Measurements from ENCODE around the gene SIM2.

Gene SIM2

DNA sequence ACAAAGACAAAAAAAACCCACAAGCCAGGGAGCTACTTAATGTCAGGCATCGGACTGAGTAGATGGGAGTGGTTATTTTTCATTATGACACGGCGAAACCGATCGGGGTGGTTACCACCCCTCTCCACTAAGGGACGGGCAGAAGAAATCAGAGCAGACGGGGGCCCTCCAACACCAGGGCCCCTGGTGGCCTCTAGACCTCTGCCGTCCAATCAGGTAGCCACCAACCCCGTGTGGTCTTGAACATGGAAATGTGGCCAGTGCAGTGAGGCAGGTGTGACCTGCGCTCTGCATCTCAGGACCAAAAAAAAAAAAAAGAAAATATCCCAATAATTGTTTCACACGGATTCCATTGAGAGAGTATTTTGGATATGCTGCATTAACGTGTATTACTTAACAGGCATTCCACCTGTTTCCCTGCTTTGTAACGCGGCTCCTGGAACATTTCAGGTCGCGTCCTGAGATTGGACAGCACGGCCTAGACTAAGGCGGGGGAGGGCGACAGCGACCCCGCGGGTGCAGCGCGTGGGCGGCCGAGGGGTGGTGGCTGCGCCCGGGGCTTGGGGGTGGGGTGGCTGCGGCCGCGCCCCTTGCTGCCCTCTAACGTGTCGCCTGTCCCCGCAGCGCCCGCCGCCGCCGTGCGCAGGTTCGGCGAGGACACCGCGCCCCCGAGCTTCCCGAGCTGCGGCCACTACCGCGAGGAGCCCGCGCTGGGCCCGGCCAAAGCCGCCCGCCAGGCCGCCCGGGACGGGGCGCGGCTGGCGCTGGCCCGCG, 48.3 kb downstream of the SIM2 start:
- no peak overlapping the region for H3K4me3 ChIP-seq (ENCODE audit: low read depth, low read length)
- TF ChIP-seq, protein P1, sequence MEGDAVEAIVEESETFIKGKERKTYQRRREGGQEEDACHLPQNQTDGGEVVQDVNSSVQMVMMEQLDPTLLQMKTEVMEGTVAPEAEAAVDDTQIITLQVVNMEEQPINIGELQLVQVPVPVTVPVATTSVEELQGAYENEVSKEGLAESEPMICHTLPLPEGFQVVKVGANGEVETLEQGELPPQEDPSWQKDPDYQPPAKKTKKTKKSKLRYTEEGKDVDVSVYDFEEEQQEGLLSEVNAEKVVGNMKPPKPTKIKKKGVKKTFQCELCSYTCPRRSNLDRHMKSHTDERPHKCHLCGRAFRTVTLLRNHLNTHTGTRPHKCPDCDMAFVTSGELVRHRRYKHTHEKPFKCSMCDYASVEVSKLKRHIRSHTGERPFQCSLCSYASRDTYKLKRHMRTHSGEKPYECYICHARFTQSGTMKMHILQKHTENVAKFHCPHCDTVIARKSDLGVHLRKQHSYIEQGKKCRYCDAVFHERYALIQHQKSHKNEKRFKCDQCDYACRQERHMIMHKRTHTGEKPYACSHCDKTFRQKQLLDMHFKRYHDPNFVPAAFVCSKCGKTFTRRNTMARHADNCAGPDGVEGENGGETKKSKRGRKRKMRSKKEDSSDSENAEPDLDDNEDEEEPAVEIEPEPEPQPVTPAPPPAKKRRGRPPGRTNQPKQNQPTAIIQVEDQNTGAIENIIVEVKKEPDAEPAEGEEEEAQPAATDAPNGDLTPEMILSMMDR (IDR thresholded peaks at IDR 0.05; ENCODE audit: borderline replicate concordance, insufficient read depth, low read depth, low read length), result no peak

GRCh38 chr21:36747815-36748383, 49.0 kb downstream of the SIM2 start:
- TF ChIP-seq, protein P1 (IDR thresholded peaks at IDR 0.05; ENCODE audit: borderline replicate concordance, insufficient read depth, low read depth, low read length), result peak; percentile 44; the same call in 1 of the 2 replicates
- no peak overlapping the region for H3K4me3 ChIP-seq (ENCODE audit: low read depth, low read length)

- no peak overlapping the region for H3K4me3 ChIP-seq (ENCODE audit: low read depth, low read length)
- TF ChIP-seq, protein P1 (IDR thresholded peaks at IDR 0.05; ENCODE audit: borderline replicate concordance, insufficient read depth, low read depth, low read length), result no peak
Measured at GRCh38 chr21:36749935-36750575, 51.1 kb downstream of the SIM2 start.

DNA sequence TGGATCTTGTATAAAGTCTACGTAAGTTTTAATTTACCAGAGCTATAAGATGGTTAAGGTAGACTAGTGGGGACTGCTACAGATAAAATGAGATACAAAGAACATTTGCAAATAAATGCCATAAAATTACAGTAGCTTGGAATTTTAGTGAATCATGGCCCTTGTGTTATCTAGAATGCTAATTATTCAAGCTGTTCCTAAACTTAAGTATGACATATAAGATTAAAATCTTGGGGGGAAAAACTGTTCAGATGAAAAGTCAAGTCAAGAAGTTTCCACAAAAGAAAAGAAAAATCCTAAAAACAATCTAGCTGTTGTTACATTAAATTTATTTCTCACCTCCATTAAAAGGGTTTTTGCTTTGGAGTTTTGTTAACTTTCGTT, 51.7 kb downstream of the SIM2 start:
- no peak overlapping the region for H3K4me3 ChIP-seq (ENCODE audit: low read depth, low read length)
- TF ChIP-seq, protein P1 (IDR thresholded peaks at IDR 0.05; ENCODE audit: borderline replicate concordance, insufficient read depth, low read depth, low read length), result no peak

DNA sequence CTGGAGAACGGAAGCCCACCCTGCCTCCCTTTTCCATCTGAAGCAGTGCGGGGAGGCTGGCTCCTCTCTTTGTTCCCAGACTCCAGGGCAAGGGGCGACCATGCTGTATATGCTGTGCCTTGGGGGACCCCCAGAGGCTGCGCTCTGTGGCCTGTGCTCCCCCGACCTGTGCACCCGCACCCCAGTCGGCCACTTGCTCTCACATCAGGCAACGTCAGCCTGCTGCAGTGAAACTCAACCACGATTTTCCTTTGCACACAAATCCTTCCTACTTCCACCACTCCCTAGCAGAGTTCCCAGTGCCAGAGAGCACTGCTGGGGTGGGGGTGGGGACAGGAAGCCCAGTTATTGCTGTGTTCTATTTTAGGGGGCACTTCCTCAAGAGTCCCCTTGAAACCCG, 52.5 kb downstream of the SIM2 start:
- TF ChIP-seq, protein P1 (IDR thresholded peaks at IDR 0.05; ENCODE audit: borderline replicate concordance, insufficient read depth, low read depth, low read length), result no peak
- no peak overlapping the region for H3K4me3 ChIP-seq (ENCODE audit: low read depth, low read length)

DNA sequence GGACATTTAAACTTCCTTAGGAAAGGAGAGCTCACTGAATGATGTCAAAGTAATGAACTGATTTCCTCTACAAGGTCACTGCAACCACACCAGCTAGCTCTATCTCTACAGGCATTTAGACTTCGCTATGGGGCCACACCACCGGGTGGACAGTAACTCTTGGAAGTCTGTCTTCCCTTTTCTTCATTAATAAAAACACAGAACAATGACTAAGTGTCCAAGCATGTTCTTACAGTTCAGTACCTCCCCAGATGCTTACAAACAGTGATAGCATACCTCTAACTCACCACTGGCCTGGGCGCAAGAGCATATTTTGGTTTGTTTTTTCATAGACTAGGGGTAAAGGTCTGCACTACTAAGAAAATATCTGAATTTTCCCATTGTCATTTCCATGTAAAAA, 54.6 kb downstream of the SIM2 start:
- TF ChIP-seq, protein P1 (IDR thresholded peaks at IDR 0.05; ENCODE audit: borderline replicate concordance, insufficient read depth, low read depth, low read length), result no peak
- H3K4me3 ChIP-seq (ENCODE audit: low read depth, low read length), result no peak overlapping the region

Measured in GM12875 (cell line).